Measurements from ENCODE around the gene ABLIM2.

DNA sequence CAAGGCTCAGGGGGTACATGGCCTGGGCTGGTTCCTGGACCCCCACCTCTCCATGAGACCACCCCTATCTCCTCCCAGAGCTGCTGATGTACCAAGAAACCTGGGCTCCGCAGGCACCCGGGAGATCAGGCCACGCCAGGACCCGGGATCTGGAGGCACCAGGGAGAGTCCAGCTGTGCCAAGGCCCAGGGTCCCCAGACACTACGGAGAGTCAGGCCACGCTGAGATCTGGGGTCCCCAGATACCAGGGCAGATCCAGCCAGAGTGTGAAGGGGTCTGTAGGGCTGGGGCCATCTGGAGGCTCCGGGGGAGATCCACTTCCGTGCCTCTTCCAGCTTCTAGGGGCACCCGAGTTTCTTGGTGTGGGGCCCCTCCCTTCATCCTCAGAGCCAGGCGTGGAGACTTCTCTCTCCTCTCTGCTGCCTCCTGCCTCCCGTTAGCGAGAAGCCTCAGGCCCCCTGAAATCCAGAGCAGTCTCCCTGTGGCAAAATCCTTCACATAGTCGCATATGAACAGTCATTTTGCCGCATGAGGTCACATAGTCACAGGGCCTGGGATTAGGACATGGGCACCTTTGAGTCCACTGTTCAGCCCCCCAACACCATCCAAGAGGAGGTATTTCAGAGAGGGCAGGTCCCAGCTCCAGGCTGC is 9.7 kb downstream of the ABLIM2 start:
- TF ChIP-seq HDAC2 (CRISPR knock-in tag; IDR thresholded peaks at IDR 0.05) (no peak), NFYB (CRISPR knock-in tag; IDR thresholded peaks at IDR 0.05) (no peak), SOX6 (IDR thresholded peaks at IDR 0.05) (no peak), SOX6 (CRISPR knock-in tag; IDR thresholded peaks at IDR 0.05) (no peak), HDAC6 (IDR thresholded peaks at IDR 0.05; ENCODE audit: low read depth, low read length) (no peak), POLR2A (IDR thresholded peaks at IDR 0.05; ENCODE audit: insufficient read depth in 1 of 2, low read depth in 2 of 2, low read length in 2 of 2) (no peak), YY1 (IDR thresholded peaks at IDR 0.05; ENCODE audit: insufficient read depth, insufficient replicate concordance, low read depth, low read length) (no peak)

Measured in HepG2 (cell line).